WTC11 (cell line): ENCODE data around the gene MEAF6. TPM values are rescaled to one million over a fixed set of nuclear protein-coding genes. Genes with fewer than 3 reads are reported as not detected.

ENCODE experiments used
- microRNA-seq: library from miRNA; unstranded; fragments of <30 nt; microRNA quantifications from one replicate; pipeline ENCODE4 v1.2.0, GENCODE V29; 2022; ENCODE audit warnings: borderline number of aligned reads
- total RNA-seq: library from RNA; stranded (reverse); gene quantifications from 3 replicates; pipeline ENCODE4 v1.2.3, GENCODE V29; 2021

The MEAF6 gene
- total RNA-seq, 1 experiment from 2014 or later, result 37.4 TPM

Small RNA genes within 50 kb of the gene (microRNA-seq; reads per million reads assigned to microRNA genes)
- gene MIR5581, result not detected
- gene MIR6732, result 2.8 reads per million

Other genes starting within 250 kb of the MEAF6 start
- 8.4 to 10.9 TPM (median 9.6 TPM) in 3 replicates for gene ZC3H12A, start 40.2 kb downstream of the MEAF6 start, total RNA-seq
- 18.3 to 19.7 TPM (median 19.1 TPM) in 3 replicates for gene SNIP1, start 39.5 kb upstream of the MEAF6 start, total RNA-seq
- gene DNALI1, start 42.2 kb upstream of the MEAF6 start, total RNA-seq, result 10.5 to 14.6 TPM (median 13.5 TPM) in 3 replicates
- 72.3 to 92.8 TPM (median 75.9 TPM) in 3 replicates for gene GNL2, start 81.2 kb upstream of the MEAF6 start, total RNA-seq
- 0.11 to 0.16 TPM (median 0.13 TPM) in 3 replicates for gene RSPO1, start 120.1 kb upstream of the MEAF6 start, total RNA-seq
- 42.1 to 47.7 TPM (median 43.3 TPM) in 3 replicates for gene CDCA8, start 177.8 kb upstream of the MEAF6 start, total RNA-seq